SK-MEL-5 (cell line): ENCODE data around the gene FAF1. TPM values are rescaled to one million over a fixed set of nuclear protein-coding genes. Genes with fewer than 3 reads are reported as not detected.

Source experiments
- small RNA-seq, 2 experiments: library from RNA; depleted of rRNA; stranded (forward); fragments of <200 nt; gene quantifications; one replicate each; pipeline ENCODE3, GENCODE V24; 2014
- total RNA-seq: library from RNA; depleted of rRNA; stranded (reverse); fragments of >200 nt; shearing (Covaris generic); gene quantifications from 2 replicates; pipeline ENCODE4 v1.2.3, GENCODE V29; 2014; rRNA removed

Gene FAF1
- total RNA-seq, 1 experiment from 2014 or later = 73.3 TPM

Small RNA genes lying within 50 kb of the gene (small RNA-seq; reads per million reads assigned to genes)
- gene RNU6-1026P = 0 reads per million in 2 experiments

Other genes with a start within 250 kb of the FAF1 start
- gene CDKN2C, start 10.0 kb upstream of the FAF1 start, total RNA-seq = 5.4 TPM in 2 replicates
- gene C1orf185, start 142.0 kb upstream of the FAF1 start, total RNA-seq = not detected in 2 replicates